K562 (cell line): ENCODE results near the gene EPHB2.

Experiments
- BCL6 ChIP-seq: fragments of 250-450 bp; sonication (Bioruptor Pico); IDR thresholded peaks from 2 replicates; pipeline ENCODE4 v1.4.0; 2020
- EZH2 ChIP-seq: IDR thresholded peaks from 2 replicates; pipeline ENCODE4 v1.6.1; 2012; ENCODE audit warnings: low read depth, mild to moderate bottlenecking, inconsistent platforms, low read length, borderline replicate concordance
- GABPB1 ChIP-seq: sonication (generic); formaldehyde crosslinking; IDR thresholded peaks from 2 replicates; pipeline ENCODE4 v1.8.0; 2022; ENCODE audit warnings: mild to moderate bottlenecking, missing genetic modification reagents
- HDAC2 ChIP-seq: fragments of 450-650 bp; IDR thresholded peaks from 2 replicates; pipeline ENCODE4 v1.6.1; 2016; ENCODE audit warnings: mild to moderate bottlenecking
- MAFG ChIP-seq: fragments of 450-650 bp; conservative IDR thresholded peaks from 2 replicates; pipeline ENCODE4 v1.6.1; 2016; ENCODE audit warnings: missing genetic modification characterization, missing compliant biosample characterization
- NFRKB ChIP-seq: fragments of 450-650 bp; IDR thresholded peaks from 2 replicates; pipeline ENCODE4 v1.6.1; 2016; ENCODE audit warnings: low read depth
- TAF1 ChIP-seq: IDR thresholded peaks from 2 replicates; pipeline ENCODE4 v1.6.1; 2011; ENCODE audit warnings: mild to moderate bottlenecking, low read length, moderate library complexity; ENCODE audit not compliant: insufficient read depth, control insufficient read depth, severe bottlenecking; ENCODE audit errors: extremely low read depth
- TGIF2 ChIP-seq: sonication (generic); formaldehyde crosslinking; IDR thresholded peaks from 2 replicates; pipeline ENCODE4 v1.8.1; 2022; ENCODE audit warnings: mild to moderate bottlenecking, missing genetic modification reagents, moderate library complexity
- YY1 ChIP-seq, 3 experiments: IDR thresholded peaks; 2 replicates each; pipeline ENCODE4 v1.6.1; 2011; ENCODE audit warnings: low read length in 2 of 3, mild to moderate bottlenecking in 2 of 3, moderate library complexity in 2 of 3, borderline replicate concordance in 1 of 3, control low read depth in 1 of 3, low read depth in 1 of 3; ENCODE audit not compliant: insufficient read depth in 3 of 3, insufficient replicate concordance in 2 of 3, control insufficient read depth in 1 of 3, insufficient read length in 1 of 3; ENCODE audit errors: extremely low read depth in 1 of 3
- ZBTB7A ChIP-seq: IDR thresholded peaks from 2 replicates; pipeline ENCODE4 v1.6.1; 2011; ENCODE audit warnings: low read depth, mild to moderate bottlenecking, low read length, moderate library complexity, borderline replicate concordance; ENCODE audit not compliant: control insufficient read depth
- ZFP1 ChIP-seq: fragments of 450-650 bp; formaldehyde crosslinking; IDR thresholded peaks from 2 replicates; pipeline ENCODE4 v1.4.0; 2020; ENCODE audit warnings: mild to moderate bottlenecking, mixed read lengths
- TF ChIP-seq, protein P1 (sequence below): fragments of 250-450 bp; sonication (Bioruptor Pico); IDR thresholded peaks from 2 replicates; pipeline ENCODE4 v1.4.0; 2020; ENCODE audit warnings: borderline replicate concordance
- TF ChIP-seq, protein P2 (sequence below): fragments of 250-450 bp; sonication (Bioruptor Pico); IDR thresholded peaks from 2 replicates; pipeline ENCODE4 v1.4.0; 2020; ENCODE audit warnings: mild to moderate bottlenecking, moderate library complexity, borderline replicate concordance
- TF ChIP-seq, protein P3 (sequence below), 3 experiments: IDR thresholded peaks in 2 of 3; conservative IDR thresholded peaks in 1 of 3; 2 replicates each; pipeline ENCODE4 v1.5.1; 2011 to 2012; ENCODE audit warnings: low read length in 3 of 3, mild to moderate bottlenecking in 3 of 3, control low read depth in 2 of 3, improper control_type of control experiment in 1 of 3, inconsistent platforms in 1 of 3, low read depth in 1 of 3, mixed read lengths in 1 of 3, moderate library complexity in 1 of 3; ENCODE audit not compliant: insufficient read depth in 2 of 3

DNA sequence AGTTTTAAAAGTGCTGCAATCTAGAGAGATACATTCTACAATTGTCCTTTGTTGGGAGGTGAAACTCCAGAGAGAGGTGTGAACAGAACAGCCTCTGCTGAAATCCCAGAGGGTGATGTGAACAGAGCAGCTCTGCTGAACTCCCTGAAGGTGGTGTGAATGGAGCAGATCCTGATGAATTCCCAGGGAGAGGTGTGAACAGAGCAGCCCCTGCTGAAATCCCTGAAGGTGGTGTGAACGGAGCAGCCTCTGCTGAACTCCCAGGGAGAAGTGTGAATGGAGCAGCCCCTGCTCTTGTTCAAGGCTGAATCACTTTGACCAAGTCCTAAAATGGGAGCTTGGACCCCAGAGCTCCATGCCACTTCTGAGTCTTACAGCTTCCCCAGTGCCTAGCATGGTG lies 167.3 kb downstream of the EPHB2 start:
- TF ChIP-seq, protein P1, sequence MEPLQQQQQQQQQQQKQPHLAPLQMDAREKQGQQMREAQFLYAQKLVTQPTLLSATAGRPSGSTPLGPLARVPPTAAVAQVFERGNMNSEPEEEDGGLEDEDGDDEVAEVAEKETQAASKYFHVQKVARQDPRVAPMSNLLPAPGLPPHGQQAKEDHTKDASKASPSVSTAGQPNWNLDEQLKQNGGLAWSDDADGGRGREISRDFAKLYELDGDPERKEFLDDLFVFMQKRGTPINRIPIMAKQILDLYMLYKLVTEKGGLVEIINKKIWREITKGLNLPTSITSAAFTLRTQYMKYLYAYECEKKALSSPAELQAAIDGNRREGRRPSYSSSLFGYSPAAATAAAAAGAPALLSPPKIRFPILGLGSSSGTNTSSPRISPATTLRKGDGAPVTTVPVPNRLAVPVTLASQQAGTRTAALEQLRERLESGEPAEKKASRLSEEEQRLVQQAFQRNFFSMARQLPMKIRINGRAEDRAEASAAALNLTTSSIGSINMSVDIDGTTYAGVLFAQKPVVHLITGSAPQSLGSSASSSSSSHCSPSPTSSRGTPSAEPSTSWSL (CRISPR knock-in tag): no peak
- no peak for TF ChIP-seq NFRKB
- TF ChIP-seq YY1 (IDR thresholded peaks at IDR 0.05; ENCODE audit: borderline replicate concordance in 1 of 3, control insufficient read depth in 1 of 3, extremely low read depth in 1 of 3, insufficient read depth in 3 of 3, insufficient read length in 1 of 3, insufficient replicate concordance in 2 of 3, low read depth in 1 of 3, low read length in 2 of 3): no peak
- TF ChIP-seq BCL6 (CRISPR knock-in tag): no peak
- TF ChIP-seq MAFG (tag): no peak
- TF ChIP-seq, protein P2, sequence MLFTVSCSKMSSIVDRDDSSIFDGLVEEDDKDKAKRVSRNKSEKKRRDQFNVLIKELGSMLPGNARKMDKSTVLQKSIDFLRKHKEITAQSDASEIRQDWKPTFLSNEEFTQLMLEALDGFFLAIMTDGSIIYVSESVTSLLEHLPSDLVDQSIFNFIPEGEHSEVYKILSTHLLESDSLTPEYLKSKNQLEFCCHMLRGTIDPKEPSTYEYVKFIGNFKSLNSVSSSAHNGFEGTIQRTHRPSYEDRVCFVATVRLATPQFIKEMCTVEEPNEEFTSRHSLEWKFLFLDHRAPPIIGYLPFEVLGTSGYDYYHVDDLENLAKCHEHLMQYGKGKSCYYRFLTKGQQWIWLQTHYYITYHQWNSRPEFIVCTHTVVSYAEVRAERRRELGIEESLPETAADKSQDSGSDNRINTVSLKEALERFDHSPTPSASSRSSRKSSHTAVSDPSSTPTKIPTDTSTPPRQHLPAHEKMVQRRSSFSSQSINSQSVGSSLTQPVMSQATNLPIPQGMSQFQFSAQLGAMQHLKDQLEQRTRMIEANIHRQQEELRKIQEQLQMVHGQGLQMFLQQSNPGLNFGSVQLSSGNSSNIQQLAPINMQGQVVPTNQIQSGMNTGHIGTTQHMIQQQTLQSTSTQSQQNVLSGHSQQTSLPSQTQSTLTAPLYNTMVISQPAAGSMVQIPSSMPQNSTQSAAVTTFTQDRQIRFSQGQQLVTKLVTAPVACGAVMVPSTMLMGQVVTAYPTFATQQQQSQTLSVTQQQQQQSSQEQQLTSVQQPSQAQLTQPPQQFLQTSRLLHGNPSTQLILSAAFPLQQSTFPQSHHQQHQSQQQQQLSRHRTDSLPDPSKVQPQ (CRISPR knock-in tag): no peak
- no peak for TF ChIP-seq HDAC2
- no peak for TF ChIP-seq ZFP1 (CRISPR knock-in tag)
- no peak for TF ChIP-seq GABPB1
- TF ChIP-seq EZH2: no peak
- TF ChIP-seq TGIF2 (CRISPR knock-in tag): no peak
- TF ChIP-seq, protein P3, sequence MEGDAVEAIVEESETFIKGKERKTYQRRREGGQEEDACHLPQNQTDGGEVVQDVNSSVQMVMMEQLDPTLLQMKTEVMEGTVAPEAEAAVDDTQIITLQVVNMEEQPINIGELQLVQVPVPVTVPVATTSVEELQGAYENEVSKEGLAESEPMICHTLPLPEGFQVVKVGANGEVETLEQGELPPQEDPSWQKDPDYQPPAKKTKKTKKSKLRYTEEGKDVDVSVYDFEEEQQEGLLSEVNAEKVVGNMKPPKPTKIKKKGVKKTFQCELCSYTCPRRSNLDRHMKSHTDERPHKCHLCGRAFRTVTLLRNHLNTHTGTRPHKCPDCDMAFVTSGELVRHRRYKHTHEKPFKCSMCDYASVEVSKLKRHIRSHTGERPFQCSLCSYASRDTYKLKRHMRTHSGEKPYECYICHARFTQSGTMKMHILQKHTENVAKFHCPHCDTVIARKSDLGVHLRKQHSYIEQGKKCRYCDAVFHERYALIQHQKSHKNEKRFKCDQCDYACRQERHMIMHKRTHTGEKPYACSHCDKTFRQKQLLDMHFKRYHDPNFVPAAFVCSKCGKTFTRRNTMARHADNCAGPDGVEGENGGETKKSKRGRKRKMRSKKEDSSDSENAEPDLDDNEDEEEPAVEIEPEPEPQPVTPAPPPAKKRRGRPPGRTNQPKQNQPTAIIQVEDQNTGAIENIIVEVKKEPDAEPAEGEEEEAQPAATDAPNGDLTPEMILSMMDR (IDR thresholded peaks at IDR 0.05 in 2 of 3, conservative IDR thresholded peaks at IDR 0.05 in 1 of 3; ENCODE audit: insufficient read depth in 2 of 3, low read depth in 1 of 3, low read length in 3 of 3): no peak
- no peak for TF ChIP-seq TAF1
- TF ChIP-seq ZBTB7A: no peak
